A549 (cell line): ENCODE results near the gene TIMM17A. TPM values are rescaled to one million over a fixed set of nuclear protein-coding genes. Genes with fewer than 3 reads are reported as not detected.

Experiments used
- ATAC-seq, 2 experiments: fragments of 200-7000 bp in 1 of 2; fragments of >200 bp in 1 of 2; cut with Nextera tagmentation in 1 of 2; cut with Tn5 transposase in 1 of 2; 3 replicates each; pipeline versions ENCODE4 v1.8.0 to v1.9.1; 2018 to 2020; ENCODE audit warnings: mild to moderate bottlenecking in 1 of 2, moderate library complexity in 1 of 2
- CTCF ChIA-PET: fragments of 300-600 bp; sonication (Branson Sonifier 250); formaldehyde crosslinking; extraction: SDS; loops from one replicate; lab custom pipeline; 2021; ENCODE audit warnings: antibody characterized with exemption, inconsistent platforms; lab: Yijun Ruan, JAX
- POLR2A ChIA-PET: fragments of 350-600 bp; formaldehyde crosslinking; extraction: SDS; loops from one replicate; lab custom pipeline; 2021; ENCODE audit warnings: antibody characterized with exemption, inconsistent platforms; lab: Yijun Ruan, JAX
- DNase-seq, 2 experiments: peaks; one replicate each; pipeline versions ENCODE4 v3.0.0 to v3.0.0-alpha.2; 2011 to 2016; ENCODE audit warnings: low read depth in 1 of 2, low spot score in 1 of 2
- FAIRE-seq: peaks from 2 replicates; lab custom pipeline; 2011; peaks lifted over from hg19 to GRCh38; lab: Jason Lieb, UNC
- H3K27ac ChIP-seq, 2 experiments: fragments of >200 bp; sonication (Bioruptor Twin); formaldehyde crosslinking; 3 replicates each; pipeline ENCODE4 v1.5.1; 2016 to 2017
- H3K4me1 ChIP-seq: fragments of >200 bp; sonication (Bioruptor Twin); formaldehyde crosslinking; 3 replicates; pipeline ENCODE4 v1.6.1; 2016
- H3K4me2 ChIP-seq: fragments of >200 bp; sonication (Bioruptor Twin); formaldehyde crosslinking; 3 replicates; pipeline ENCODE4 v1.6.1; 2016
- H3K4me3 ChIP-seq: fragments of >200 bp; sonication (Bioruptor Twin); formaldehyde crosslinking; 3 replicates; pipeline ENCODE4 v1.5.1; 2016
- H3K9me3 ChIP-seq: fragments of >200 bp; sonication (Bioruptor Twin); formaldehyde crosslinking; 3 replicates; pipeline ENCODE4 v1.6.1; 2016
- BCL3 ChIP-seq: fragments of >200 bp; sonication (Bioruptor Twin); formaldehyde crosslinking; IDR thresholded peaks from 3 replicates; pipeline ENCODE4 v1.6.1; 2016
- CBX2 ChIP-seq: fragments of 200-600 bp; sonication (generic); IDR thresholded peaks from 2 replicates; pipeline ENCODE4 v1.6.1; 2016; ENCODE audit warnings: low read depth, mild to moderate bottlenecking, borderline replicate concordance
- CEBPB ChIP-seq, 2 experiments: fragments of >200 bp in 1 of 2; sonication (Bioruptor Twin) in 1 of 2; formaldehyde crosslinking in 1 of 2; IDR thresholded peaks; 2 replicates each; pipeline ENCODE4 v1.6.1; 2012 to 2016
- CHD2 ChIP-seq: fragments of 150-350 bp; IDR thresholded peaks from 2 replicates; pipeline ENCODE4 v1.6.1; 2014; ENCODE audit warnings: low read length; ENCODE audit not compliant: partially characterized antibody
- EHF ChIP-seq: fragments of 250-450 bp; sonication (Bioruptor Pico); IDR thresholded peaks from 2 replicates; pipeline ENCODE4 v1.5.0; 2020; ENCODE audit warnings: mild to moderate bottlenecking
- EHMT2 ChIP-seq: fragments of 200-600 bp; sonication (generic); IDR thresholded peaks from 2 replicates; pipeline ENCODE4 v1.6.1; 2016; ENCODE audit warnings: antibody characterized with exemption, low read depth, mild to moderate bottlenecking, moderate library complexity
- ELK1 ChIP-seq: fragments of 150-350 bp; IDR thresholded peaks from 2 replicates; pipeline ENCODE4 v1.6.1; 2014; ENCODE audit warnings: low read depth, mild to moderate bottlenecking, low read length
- EP300 ChIP-seq, 2 experiments: fragments of >200 bp; sonication (Bioruptor Twin); formaldehyde crosslinking; IDR thresholded peaks; 2 replicates in 1 of 2; 3 replicates in 1 of 2; pipeline ENCODE4 v1.6.1; 2016 to 2017
- FOSL2 ChIP-seq, 2 experiments: fragments of 450-650 bp in 1 of 2; fragments of >200 bp in 1 of 2; sonication (Bioruptor Twin) in 1 of 2; formaldehyde crosslinking; IDR thresholded peaks; 2 replicates each; pipeline versions ENCODE4 v1.5.0 to v1.6.1; 2016 to 2020; ENCODE audit warnings: mild to moderate bottlenecking in 1 of 2, moderate library complexity in 1 of 2
- FOXS1 ChIP-seq: fragments of 250-450 bp; sonication (Bioruptor Pico); IDR thresholded peaks from 2 replicates; pipeline ENCODE4 v1.5.0; 2020; ENCODE audit warnings: mild to moderate bottlenecking, moderate library complexity
- HEYL ChIP-seq: fragments of 250-450 bp; sonication (Bioruptor Pico); IDR thresholded peaks from 2 replicates; pipeline ENCODE4 v1.8.0; 2021; ENCODE audit warnings: mild to moderate bottlenecking, moderate library complexity
- HOXA7 ChIP-seq: fragments of 250-450 bp; sonication (Bioruptor Pico); IDR thresholded peaks from 2 replicates; pipeline ENCODE4 v1.5.0; 2020; ENCODE audit warnings: mild to moderate bottlenecking, moderate library complexity
- HOXB13 ChIP-seq: fragments of 250-450 bp; sonication (Bioruptor Pico); IDR thresholded peaks from 2 replicates; pipeline ENCODE4 v1.5.0; 2020; ENCODE audit warnings: low read depth, mild to moderate bottlenecking, moderate library complexity
- JUNB ChIP-seq: fragments of >200 bp; sonication (Bioruptor Twin); formaldehyde crosslinking; IDR thresholded peaks from 2 replicates; pipeline ENCODE4 v1.6.1; 2016
- KDM1A ChIP-seq: fragments of 200-600 bp; sonication (generic); IDR thresholded peaks from 2 replicates; pipeline ENCODE4 v1.6.1; 2016; ENCODE audit warnings: low read depth, mild to moderate bottlenecking
- MAX ChIP-seq: IDR thresholded peaks from 2 replicates; pipeline ENCODE4 v1.6.1; 2012
- NFE2L2 ChIP-seq: fragments of 150-350 bp; conservative IDR thresholded peaks from 2 replicates; pipeline ENCODE4 v1.6.1; 2014; ENCODE audit warnings: low read length
- PBX3 ChIP-seq: IDR thresholded peaks from 2 replicates; pipeline ENCODE4 v1.6.1; 2012
- POLR2A ChIP-seq: IDR thresholded peaks from 2 replicates; pipeline ENCODE4 v1.6.1; 2012; ENCODE audit warnings: mild to moderate bottlenecking, low read length
- POLR2AphosphoS2 ChIP-seq: conservative IDR thresholded peaks from 2 replicates; pipeline ENCODE4 v1.6.1; 2012; ENCODE audit warnings: low read length, improper control_type of control experiment, inconsistent platforms
- RCOR1 ChIP-seq: fragments of 150-350 bp; IDR thresholded peaks from 2 replicates; pipeline ENCODE4 v1.6.1; 2014; ENCODE audit warnings: antibody characterized with exemption, low read length, low read depth
- RFX5 ChIP-seq: fragments of 450-650 bp; IDR thresholded peaks from 2 replicates; pipeline ENCODE4 v1.7.1; 2014; ENCODE audit warnings: antibody characterized with exemption, mild to moderate bottlenecking, moderate library complexity
- RNF2 ChIP-seq: fragments of 200-600 bp; sonication (generic); IDR thresholded peaks from 2 replicates; pipeline ENCODE4 v1.6.1; 2016; ENCODE audit warnings: low read depth, mild to moderate bottlenecking, antibody characterized with exemption, moderate library complexity, borderline replicate concordance
- SMC3 ChIP-seq: fragments of >200 bp; sonication (Bioruptor Twin); formaldehyde crosslinking; IDR thresholded peaks from 3 replicates; pipeline ENCODE4 v1.6.1; 2018; ENCODE audit warnings: inconsistent platforms
- SREBF2 ChIP-seq: fragments of 450-650 bp; IDR thresholded peaks from 2 replicates; pipeline ENCODE4 v1.6.1; 2014; ENCODE audit warnings: mild to moderate bottlenecking, moderate library complexity
- TFCP2L1 ChIP-seq: fragments of 250-450 bp; sonication (Bioruptor Pico); IDR thresholded peaks from 2 replicates; pipeline ENCODE4 v1.5.0; 2021; ENCODE audit warnings: mild to moderate bottlenecking
- TP53 ChIP-seq: fragments of 250-450 bp; sonication (Bioruptor Pico); IDR thresholded peaks from 2 replicates; pipeline ENCODE4 v1.5.0; 2021; ENCODE audit warnings: mild to moderate bottlenecking, moderate library complexity
- ZFP36 ChIP-seq: fragments of 450-650 bp; IDR thresholded peaks from 2 replicates; pipeline ENCODE4 v1.6.1; 2014; ENCODE audit warnings: borderline replicate concordance; ENCODE audit not compliant: partially characterized antibody
- WGBS: methylation state at CpG from one replicate; pipeline ENCODE4 v1.1.6; 2017; ENCODE audit errors: missing lambda C conversion rate; 5-methylcytosine and 5-hydroxymethylcytosine counted together
- polyA plus RNA-seq, 4 experiments: library from polyadenylated mRNA; depleted of rRNA in 3 of 4; stranded (reverse); fragments of >200 nt; fragmentation: RNase III in 1 of 4; extraction: RNeasy Plus Mini Kit Qiagen cat#74134 plus additional on column Dnase treatment in 1 of 4; gene quantifications; 2 replicates in 3 of 4; 3 replicates in 1 of 4; pipeline ENCODE4 v1.2.3, GENCODE V29; 2011 to 2017

Gene TIMM17A
- polyA plus RNA-seq, 2 of the 4 experiments (the other 2 are of a cell fraction): 127 to 134 TPM

- Histone ChIP-seq H3K27ac (no peak overlapping the region), H3K4me3 (no peak overlapping the region), H3K9me3 (no peaks in the 10 kb centered on the region), H3K4me1 (no peaks in the 10 kb centered on the region), H3K4me2 (no peak overlapping the region)
- DNase-seq: no peak
- POLR2A ChIA-PET: no interaction called here
- WGBS: 75% methylated on average over 6 of the region's 6 CpGs
- ATAC-seq: no peak
- CTCF ChIA-PET: interaction anchor here (0.7 to 4.6 kb wide), 5 partner anchors 10 to 67 kb away, joined by 4 to 37 read pairs (median 5); partner anchors contain the start of gene TIMM17A
- TF ChIP-seq POLR2AphosphoS2 (no peak), POLR2A (no peak), JUNB (no peak), RFX5 (no peak), TP53 (no peak), MAX (no peak)
- no peak for FAIRE-seq
These were observed 11.3 kb upstream of the TIMM17A start for GRCh38 chr1:201944002-201944401.

GRCh38 chr1:201944639-201945038, 10.7 kb upstream of the TIMM17A start:
- no peak for FAIRE-seq
- ChIA-PET CTCF (interaction anchor here (0.7 to 4.6 kb wide), 8 partner anchors 10 to 68 kb away, joined by 4 to 37 read pairs (median 4); partner anchors contain the start of gene TIMM17A), POLR2A (no interaction called here)
- Histone ChIP-seq H3K4me3 (no peak overlapping the region), H3K4me2 (no peak overlapping the region), H3K9me3 (no peaks in the 10 kb centered on the region), H3K27ac (no peak overlapping the region), H3K4me1 (no peaks in the 10 kb centered on the region)
- no peak for ATAC-seq
- TF ChIP-seq CEBPB (IDR thresholded peaks at IDR 0.05): no peak
- no peak for TF ChIP-seq MAX
- TF ChIP-seq POLR2A: no peak
- no peak for TF ChIP-seq HEYL
- TF ChIP-seq HOXA7 (CRISPR knock-in tag): no peak
- TF ChIP-seq FOXS1 (CRISPR knock-in tag): no peak
- no peak for TF ChIP-seq EP300 (IDR thresholded peaks at IDR 0.05)
- TF ChIP-seq CHD2: no peak
- no peak for TF ChIP-seq JUNB
- no peak for TF ChIP-seq FOSL2 (IDR thresholded peaks at IDR 0.05)
- no peak for TF ChIP-seq FOSL2 (CRISPR knock-in tag; IDR thresholded peaks at IDR 0.05)
- no peak for TF ChIP-seq SMC3
- no peak for TF ChIP-seq RNF2
- TF ChIP-seq PBX3: no peak
- TF ChIP-seq SREBF2: no peak
- no peak for TF ChIP-seq EHMT2
- TF ChIP-seq ZFP36: no peak
- TF ChIP-seq EHF (CRISPR knock-in tag): no peak
- no peak for TF ChIP-seq POLR2AphosphoS2
- 27% methylated on average over 2 of the region's 3 CpGs for WGBS
- DNase-seq: no peak

DNA sequence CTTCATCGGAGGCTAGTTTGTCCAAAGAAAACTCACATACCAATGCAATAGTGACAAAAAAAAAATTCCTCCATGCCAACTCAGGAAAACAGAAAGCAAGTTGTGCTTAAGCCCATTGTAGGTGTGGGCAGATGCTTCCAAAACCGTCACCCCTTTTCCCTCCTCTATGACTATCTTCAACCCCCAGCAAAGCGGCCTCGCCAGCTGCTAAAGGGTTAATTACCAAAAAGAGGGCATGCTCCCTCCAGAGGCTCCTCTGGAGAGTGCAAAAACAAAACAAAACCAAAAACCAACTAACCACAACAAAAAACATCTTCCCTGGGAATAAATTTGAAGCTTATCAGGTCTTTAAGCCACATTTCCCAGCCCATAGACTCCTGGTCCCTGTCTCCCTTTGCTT, 10.1 kb upstream of the TIMM17A start:
- WGBS: 76% methylated on average over 4 of the region's 4 CpGs
- ATAC-seq: peak in 1 of 2 experiments; percentile 21; a peak in 1 of 6 replicates
- DNase-seq: no peak
- Histone ChIP-seq H3K4me1 (no peaks in the 10 kb centered on the region), H3K27ac (no peak overlapping the region), H3K9me3 (no peaks in the 10 kb centered on the region), H3K4me2 (no peak overlapping the region), H3K4me3 (no peak overlapping the region)
- FAIRE-seq: no peak
- ChIA-PET CTCF (interaction anchor here (0.8 to 4.6 kb wide), 11 partner anchors 9 to 68 kb away, joined by 3 to 37 read pairs (median 4); partner anchors contain the start of gene TIMM17A), POLR2A (interaction anchor here (0.6 kb wide), 1 partner anchor 784 kb away, joined by 3 read pairs; no protein-coding TSS in a partner anchor)
- TF ChIP-seq ZFP36 (no peak), RNF2 (no peak), CEBPB (IDR thresholded peaks at IDR 0.05) (no peak)

- POLR2A ChIA-PET: interaction anchor here (0.6 kb wide), 1 partner anchor 785 kb away, joined by 3 read pairs; no protein-coding TSS in a partner anchor
- WGBS: 43% methylated on average over 10 of the region's 10 CpGs
- ATAC-seq (no peak; a peak in 1 of 6 replicates), FAIRE-seq (no peak), DNase-seq (no peak)
- no peak overlapping the region for H3K27ac ChIP-seq
- H3K9me3 ChIP-seq: no peaks in the 10 kb centered on the region
- H3K4me3 ChIP-seq: no peak overlapping the region
- CTCF ChIA-PET: interaction anchor here (0.8 to 4.6 kb wide), 11 partner anchors 9 to 49 kb away, joined by 3 to 37 read pairs (median 4); partner anchors contain the start of gene TIMM17A
- H3K4me2 ChIP-seq: no peak overlapping the region
- no peaks in the 10 kb centered on the region for H3K4me1 ChIP-seq
- no peak for TF ChIP-seq BCL3
- TF ChIP-seq NFE2L2: no peak
- no peak for TF ChIP-seq KDM1A
- TF ChIP-seq RNF2: no peak
- TF ChIP-seq CBX2: no peak
- TF ChIP-seq FOXS1 (CRISPR knock-in tag): no peak
- no peak for TF ChIP-seq HOXB13
- no peak for TF ChIP-seq TP53
- no peak for TF ChIP-seq JUNB
- TF ChIP-seq ELK1: no peak
- TF ChIP-seq EP300 (IDR thresholded peaks at IDR 0.05): no peak
- no peak for TF ChIP-seq RCOR1
- TF ChIP-seq TFCP2L1 (CRISPR knock-in tag): no peak
These were observed 9.5 kb upstream of the TIMM17A start for GRCh38 chr1:201945863-201946223.
